SK-N-MC (cell line): ENCODE results near the gene IFT81.

Experiments
- EZH2 ChIP-seq: fragments of 200-600 bp; sonication (generic); IDR thresholded peaks from one replicate; pipeline ENCODE4 v1.6.1; 2017; ENCODE audit warnings: antibody characterized with exemption
- FOXP2 ChIP-seq: optimal IDR thresholded peaks from 2 replicates; pipeline ENCODE3; 2011; ENCODE audit warnings: mild to moderate bottlenecking, moderate library complexity; ENCODE audit not compliant: insufficient read depth; ENCODE audit errors: extremely low read length, control extremely low read depth

DNA sequence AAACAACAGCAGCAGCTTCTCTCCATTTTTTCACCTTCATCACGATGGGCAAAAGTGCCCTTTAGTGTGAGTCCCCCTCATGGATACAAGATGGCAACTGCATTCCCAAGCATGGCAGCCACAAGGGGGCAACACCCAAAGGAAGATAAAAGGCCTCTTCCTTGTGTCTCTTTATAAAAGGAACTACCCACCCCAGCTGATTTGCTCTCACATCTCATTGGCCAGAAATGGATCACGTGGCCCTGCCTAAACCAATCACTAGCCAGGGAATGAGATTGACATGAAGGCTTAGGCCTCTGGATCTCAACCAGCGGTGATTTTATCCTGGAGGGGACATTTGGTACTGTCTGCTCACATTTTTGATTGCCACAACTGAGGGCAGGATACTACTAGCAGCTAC is 21.9 kb upstream of the IFT81 start:
- TF ChIP-seq EZH2 = no peak
- TF ChIP-seq FOXP2 = no peak
